HepG2 (cell line): ENCODE measurements around the gene CAMTA1. TPM values are rescaled to one million over a fixed set of nuclear protein-coding genes. Genes with fewer than 3 reads are reported as not detected.

Source experiments
- ATAC-seq: fragments of 200-7000 bp; cut with Tn5 transposase; 3 replicates; pipeline ENCODE4 v1.9.1; 2020; ENCODE audit warnings: mild to moderate bottlenecking, moderate library complexity
- BruUV-seq: library from RNA; stranded (reverse); fragments of 400-500 nt; replicated peaks from 2 replicates; lab custom pipeline; 2021; lab: Mats Ljungman, UMichigan
- CTCF ChIA-PET: fragments of 300-600 bp; formaldehyde crosslinking; extraction: SDS; loops from one replicate; lab custom pipeline; 2021; ENCODE audit warnings: low total read pairs, inconsistent platforms, low intra/inter-chr PET ratio; lab: Yijun Ruan, JAX
- POLR2A ChIA-PET: fragments of 350-600 bp; sonication (Branson Sonifier 250); formaldehyde crosslinking; loops from one replicate; lab custom pipeline; 2020; ENCODE audit warnings: antibody characterized with exemption, inconsistent platforms; lab: Yijun Ruan, JAX
- DNase-seq: peaks from one replicate; pipeline ENCODE4 v3.0.0-alpha.2; 2015; ENCODE audit warnings: low spot score
- FAIRE-seq: peaks from 3 replicates; lab custom pipeline; 2011; peaks lifted over from hg19 to GRCh38; lab: Jason Lieb, UNC
- H2AFZ ChIP-seq: one replicate; pipeline ENCODE4 v1.6.1; 2011; ENCODE audit warnings: low read length, inconsistent platforms
- H3K27ac ChIP-seq: fragments of 300-600 bp; 3 replicates; pipeline ENCODE4 v1.8.0; 2011; ENCODE audit warnings: mixed run types, mild to moderate bottlenecking, mixed read lengths, low read length, inconsistent platforms; ENCODE audit not compliant: insufficient read depth; ENCODE audit errors: extremely low read length
- H3K27me3 ChIP-seq, 2 experiments: fragments of 200-600 bp in 1 of 2; 2 replicates in 1 of 2; 3 replicates in 1 of 2; pipeline versions ENCODE4 v1.6.0 to v1.8.0; 2011; ENCODE audit warnings: low read length in 2 of 2, mild to moderate bottlenecking in 2 of 2, moderate library complexity in 2 of 2, inconsistent platforms in 1 of 2; ENCODE audit not compliant: insufficient read depth in 2 of 2, control insufficient read depth in 1 of 2
- H3K36me3 ChIP-seq, 2 experiments: fragments of 200-600 bp in 1 of 2; replicated peaks in 1 of 2; 2 replicates in 1 of 2; 3 replicates in 1 of 2; pipeline versions ENCODE4 v1.5.1 to v1.8.0; 2011; ENCODE audit warnings: low read length in 2 of 2, inconsistent platforms in 1 of 2; ENCODE audit not compliant: insufficient read depth in 2 of 2, control insufficient read depth in 1 of 2
- H3K4me1 ChIP-seq: 2 replicates; pipeline ENCODE4 v1.5.1; 2012; ENCODE audit warnings: low read length, inconsistent platforms; ENCODE audit not compliant: insufficient read depth
- H3K4me2 ChIP-seq: 2 replicates; pipeline ENCODE4 v1.6.0; 2011; ENCODE audit warnings: low read depth, low read length, inconsistent platforms
- H3K4me3 ChIP-seq, 3 experiments: fragments of 200-600 bp in 1 of 3; sonication (generic), shearing (Covaris generic) in 1 of 3; replicated peaks in 1 of 3; 2 replicates each; pipeline ENCODE4 v1.5.1; 2011 to 2016; ENCODE audit warnings: low read length in 3 of 3, inconsistent platforms in 2 of 3, low read depth in 2 of 3, mild to moderate bottlenecking in 2 of 3, control low read depth in 1 of 3, mixed read lengths in 1 of 3; ENCODE audit not compliant: insufficient read depth in 1 of 3
- H3K79me2 ChIP-seq: one replicate; pipeline ENCODE4 v1.6.1; 2011; ENCODE audit warnings: low read length, inconsistent platforms; ENCODE audit not compliant: insufficient read depth
- H3K9ac ChIP-seq: 2 replicates; pipeline ENCODE4 v1.6.0; 2011; ENCODE audit warnings: mild to moderate bottlenecking, low read depth, low read length, inconsistent platforms; ENCODE audit not compliant: insufficient read depth
- H3K9me3 ChIP-seq: 2 replicates; pipeline ENCODE4 v1.5.1; 2012; ENCODE audit warnings: mild to moderate bottlenecking, low read length
- H4K20me1 ChIP-seq: 2 replicates; pipeline ENCODE4 v1.6.0; 2011; ENCODE audit warnings: inconsistent platforms, mild to moderate bottlenecking, low read length, moderate library complexity; ENCODE audit not compliant: insufficient read depth
- BORCS8-MEF2B ChIP-seq: sonication (generic); formaldehyde crosslinking; IDR thresholded peaks from 2 replicates; pipeline ENCODE4 v1.8.0; 2022; ENCODE audit warnings: mild to moderate bottlenecking, missing genetic modification reagents
- CHD4 ChIP-seq: fragments of 200-600 bp; sonication (generic); IDR thresholded peaks from 2 replicates; pipeline ENCODE4 v1.7.0; 2017; ENCODE audit warnings: mild to moderate bottlenecking, low read length, borderline replicate concordance
- FOXA1 ChIP-seq, 2 experiments: fragments of 450-650 bp in 1 of 2; sonication (generic) in 1 of 2; formaldehyde crosslinking in 1 of 2; IDR thresholded peaks; 2 replicates each; pipeline versions ENCODE4 v1.4.0 to v1.6.1; 2016 to 2020; ENCODE audit warnings: missing genetic modification reagents in 1 of 2
- GLMP ChIP-seq: sonication (generic); formaldehyde crosslinking; IDR thresholded peaks from 2 replicates; pipeline ENCODE4 v1.9.0; 2021; ENCODE audit warnings: missing genetic modification reagents, mild to moderate bottlenecking, borderline replicate concordance
- NCOA5 ChIP-seq: sonication (generic); formaldehyde crosslinking; IDR thresholded peaks from 2 replicates; pipeline ENCODE4 v1.4.0; 2020; ENCODE audit warnings: missing genetic modification reagents
- NCOR1 ChIP-seq: fragments of 200-600 bp; sonication (generic); IDR thresholded peaks from 2 replicates; pipeline ENCODE4 v1.7.0; 2017; ENCODE audit warnings: antibody characterized with exemption, low read length, borderline replicate concordance
- NFRKB ChIP-seq: fragments of 450-650 bp; IDR thresholded peaks from 2 replicates; pipeline ENCODE4 v1.6.1; 2017
- SNAPC4 ChIP-seq: sonication (generic); formaldehyde crosslinking; IDR thresholded peaks from 2 replicates; pipeline ENCODE4 v1.4.0; 2020; ENCODE audit warnings: mild to moderate bottlenecking, missing genetic modification reagents
- SOX13 ChIP-seq, 3 experiments: fragments of 450-650 bp in 1 of 3; sonication (generic) in 1 of 3; formaldehyde crosslinking in 1 of 3; IDR thresholded peaks in 2 of 3; conservative IDR thresholded peaks in 1 of 3; 2 replicates each; pipeline versions ENCODE4 v1.5.0 to v1.6.1; 2016 to 2020; ENCODE audit warnings: antibody characterized with exemption in 1 of 3, mild to moderate bottlenecking in 1 of 3, missing compliant biosample characterization in 1 of 3, missing genetic modification reagents in 1 of 3, moderate library complexity in 1 of 3
- TEAD2 ChIP-seq: sonication (generic); formaldehyde crosslinking; IDR thresholded peaks from 2 replicates; pipeline ENCODE4 v1.9.0; 2021; ENCODE audit warnings: missing genetic modification reagents
- ZNF234 ChIP-seq: sonication (generic); formaldehyde crosslinking; conservative IDR thresholded peaks from 2 replicates; pipeline ENCODE4 v1.5.1; 2020; ENCODE audit warnings: mild to moderate bottlenecking, missing genetic modification reagents
- ZNF383 ChIP-seq: sonication (generic); formaldehyde crosslinking; IDR thresholded peaks from 2 replicates; pipeline ENCODE4 v1.4.0; 2020; ENCODE audit warnings: missing genetic modification reagents, mild to moderate bottlenecking, borderline replicate concordance
- ZNF430 ChIP-seq: sonication (generic); formaldehyde crosslinking; IDR thresholded peaks from 2 replicates; pipeline ENCODE4 v1.9.0; 2021; ENCODE audit warnings: mild to moderate bottlenecking, missing genetic modification reagents
- ZNF446 ChIP-seq: sonication (generic); formaldehyde crosslinking; IDR thresholded peaks from 2 replicates; pipeline ENCODE4 v1.5.0; 2020; ENCODE audit warnings: mild to moderate bottlenecking, missing genetic modification reagents
- WGBS: methylation state at CpG from one replicate; pipeline ENCODE4 v1.1.6; 2017; ENCODE audit warnings: low lambda C conversion rate; 5-methylcytosine and 5-hydroxymethylcytosine counted together
- in situ Hi-C: cut with HindIII; loops from 2 replicates; pipeline ENCODE4 v1.10.0; 2017; ENCODE audit warnings: low pct_unique_long_range_greater_than_20kb; ENCODE audit not compliant: extremely low pct_ligation_motif_present
- intact Hi-C: fragments of 100-400 bp; cut with micrococcal nuclease; formaldehyde crosslinking; loops from one replicate; pipeline ENCODE4 v1.10.0; 2022; ENCODE audit not compliant: unreplicated experiment
- polyA plus RNA-seq, 8 experiments: library from polyadenylated mRNA; depleted of rRNA in 3 of 8; stranded (reverse) in 7 of 8; unstranded in 1 of 8; fragments of >200 nt; fragmentation: Illumina TruSeq in 4 of 8; extraction: Trizol in 4 of 8; gene quantifications; 2 replicates each; pipeline versions ENCODE4 v1.2.1 to v1.2.3, GENCODE V29; 2011 to 2016; ENCODE audit warnings: low read depth in 4 of 8, missing spikeins in 1 of 8, mixed read lengths in 1 of 8; ENCODE audit not compliant: insufficient read depth in 1 of 8
- total RNA-seq, 5 experiments: library from RNA; depleted of rRNA; stranded (reverse); fragments of >200 nt; fragmentation: Illumina TruSeq; extraction: Trizol; gene quantifications; 2 replicates each; pipeline ENCODE4 v1.2.3, GENCODE V29; 2016; ENCODE audit warnings: low read depth in 1 of 5
- TF ChIP-seq, protein P1 (sequence below): IDR thresholded peaks from 2 replicates; pipeline ENCODE4 v1.6.1; 2016
- TF ChIP-seq, protein P2 (sequence below): sonication (generic); formaldehyde crosslinking; IDR thresholded peaks from 2 replicates; pipeline ENCODE4 v1.5.0; 2020; ENCODE audit warnings: missing genetic modification reagents

CAMTA1 gene
- total and polyA plus RNA-seq, 2 of the 13 experiments (the other 11 are each of a cell fraction or from before 2014, with no cell fraction given) = 25.0 to 36.4 TPM

DNA sequence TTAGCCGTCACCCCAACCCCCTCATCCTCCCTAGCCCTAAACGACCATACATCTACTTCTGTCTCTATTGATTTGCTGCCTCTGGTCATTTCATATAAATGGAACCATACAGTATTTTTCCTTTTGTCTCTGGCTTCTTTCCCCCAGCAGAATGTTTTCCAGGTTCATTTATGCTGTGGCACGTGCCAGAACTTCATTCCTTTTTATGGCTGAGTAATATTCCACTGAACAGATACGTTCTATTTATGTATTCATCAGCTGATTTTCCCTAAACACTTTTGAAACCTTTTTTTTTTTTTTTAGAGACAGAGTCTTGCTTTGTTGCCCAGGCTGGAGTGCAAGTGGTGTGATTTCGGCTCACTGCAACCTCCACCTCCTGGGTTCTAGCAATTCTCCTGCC is 181.1 kb downstream of the CAMTA1 start:
- DNase-seq = no peak
- no TSS peak for BruUV-seq
- no peaks in the 10 kb centered on the region for H3K4me1 ChIP-seq
- H3K27me3 ChIP-seq = peaks cover 9 to 39% of the 10 kb centered on the region in 2 experiments; a peak in 3 of 5 replicates
- 14% methylated on average over 5 of the region's 5 CpGs for WGBS
- H3K79me2 ChIP-seq = no peaks in the 10 kb centered on the region
- no peak for TF ChIP-seq ZNF234 (CRISPR knock-in tag)
- no peak for TF ChIP-seq NFRKB
- no peak for TF ChIP-seq ZNF446
- TF ChIP-seq, protein P1, sequence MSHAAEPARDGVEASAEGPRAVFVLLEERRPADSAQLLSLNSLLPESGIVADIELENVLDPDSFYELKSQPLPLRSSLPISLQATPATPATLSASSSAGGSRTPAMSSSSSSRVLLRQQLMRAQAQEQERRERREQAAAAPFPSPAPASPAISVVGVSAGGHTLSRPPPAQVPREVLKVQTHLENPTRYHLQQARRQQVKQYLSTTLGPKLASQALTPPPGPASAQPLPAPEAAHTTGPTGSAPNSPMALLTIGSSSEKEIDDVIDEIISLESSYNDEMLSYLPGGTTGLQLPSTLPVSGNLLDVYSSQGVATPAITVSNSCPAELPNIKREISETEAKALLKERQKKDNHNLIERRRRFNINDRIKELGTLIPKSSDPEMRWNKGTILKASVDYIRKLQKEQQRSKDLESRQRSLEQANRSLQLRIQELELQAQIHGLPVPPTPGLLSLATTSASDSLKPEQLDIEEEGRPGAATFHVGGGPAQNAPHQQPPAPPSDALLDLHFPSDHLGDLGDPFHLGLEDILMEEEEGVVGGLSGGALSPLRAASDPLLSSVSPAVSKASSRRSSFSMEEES (CRISPR knock-in tag) = no peak
- TF ChIP-seq ZNF430 = no peak
- TF ChIP-seq ZNF383 (CRISPR knock-in tag) = no peak
- TF ChIP-seq, protein P2, sequence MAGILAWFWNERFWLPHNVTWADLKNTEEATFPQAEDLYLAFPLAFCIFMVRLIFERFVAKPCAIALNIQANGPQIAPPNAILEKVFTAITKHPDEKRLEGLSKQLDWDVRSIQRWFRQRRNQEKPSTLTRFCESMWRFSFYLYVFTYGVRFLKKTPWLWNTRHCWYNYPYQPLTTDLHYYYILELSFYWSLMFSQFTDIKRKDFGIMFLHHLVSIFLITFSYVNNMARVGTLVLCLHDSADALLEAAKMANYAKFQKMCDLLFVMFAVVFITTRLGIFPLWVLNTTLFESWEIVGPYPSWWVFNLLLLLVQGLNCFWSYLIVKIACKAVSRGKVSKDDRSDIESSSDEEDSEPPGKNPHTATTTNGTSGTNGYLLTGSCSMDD (CRISPR knock-in tag) = no peak
- no peak for TF ChIP-seq NCOR1
- no peak for TF ChIP-seq BORCS8-MEF2B (CRISPR knock-in tag)
- TF ChIP-seq FOXA1 (IDR thresholded peaks at IDR 0.05) = no peak
- no peak for TF ChIP-seq FOXA1 (CRISPR knock-in tag; IDR thresholded peaks at IDR 0.05)
- no peak for TF ChIP-seq CHD4
- TF ChIP-seq SOX13 (IDR thresholded peaks at IDR 0.05) = no peak
- no peak for TF ChIP-seq SOX13 (CRISPR knock-in tag; conservative IDR thresholded peaks at IDR 0.05 in 1 of 2, IDR thresholded peaks at IDR 0.05 in 1 of 2)
- TF ChIP-seq NCOA5 = no peak
- TF ChIP-seq TEAD2 = no peak
- no peak for TF ChIP-seq SNAPC4 (CRISPR knock-in tag)
- no peak for TF ChIP-seq GLMP (CRISPR knock-in tag)
- ATAC-seq = no peak
- no peak for FAIRE-seq
- no peak overlapping the region for H3K4me2 ChIP-seq
- H3K9ac ChIP-seq = no peak overlapping the region
- no peak overlapping the region for H3K27ac ChIP-seq
- intact Hi-C loops = no loop called here
- H3K4me3 ChIP-seq = no peak overlapping the region
- no peaks in the 10 kb centered on the region for H3K36me3 ChIP-seq
- H3K9me3 ChIP-seq = no peaks in the 10 kb centered on the region
- CTCF ChIA-PET = no interaction called here
- in situ Hi-C loops = no loop called here
- H2AFZ ChIP-seq = no peak overlapping the region
- H4K20me1 ChIP-seq = no peaks in the 10 kb centered on the region
- POLR2A ChIA-PET = no interaction called here
